Keratinocyte (primary cell): ENCODE data around the gene ZNF584. TPM values are rescaled to one million over a fixed set of nuclear protein-coding genes. Genes with fewer than 3 reads are reported as not detected.
A peak's percentile ranks its signal among the peaks of the same experiment; 100 is the strongest.

Source experiments
- DNase-seq: peaks from one replicate; pipeline ENCODE4 v3.0.0-alpha.2; 2011; ENCODE audit warnings: low read depth, missing footprints, low spot score
- FAIRE-seq: peaks from 2 replicates; lab custom pipeline; 2011; peaks lifted over from hg19 to GRCh38; lab: Jason Lieb, UNC
- H2AFZ ChIP-seq: 2 replicates; pipeline ENCODE4 v1.6.0; 2012; ENCODE audit warnings: low read length, control low read depth, inconsistent platforms; ENCODE audit not compliant: control insufficient read depth
- H3K27ac ChIP-seq: 2 replicates; pipeline ENCODE4 v1.5.1; 2011; ENCODE audit warnings: low read length; ENCODE audit not compliant: control insufficient read depth, insufficient read depth
- H3K27me3 ChIP-seq: 3 replicates; pipeline ENCODE4 v1.6.0; 2011; ENCODE audit warnings: low read length; ENCODE audit not compliant: control insufficient read depth, insufficient read depth; ENCODE audit errors: extremely low read depth
- H3K36me3 ChIP-seq, 2 experiments: 2 replicates in 1 of 2; 3 replicates in 1 of 2; pipeline ENCODE4 v1.5.1; 2011; ENCODE audit warnings: low read length in 2 of 2, mild to moderate bottlenecking in 1 of 2; ENCODE audit not compliant: control insufficient read depth in 2 of 2, insufficient read depth in 2 of 2; ENCODE audit errors: extremely low read depth in 1 of 2
- H3K4me1 ChIP-seq: 3 replicates; pipeline ENCODE4 v1.5.1; 2011; ENCODE audit warnings: low read length; ENCODE audit not compliant: control insufficient read depth, insufficient read depth; ENCODE audit errors: extremely low read depth
- H3K4me2 ChIP-seq: 3 replicates; pipeline ENCODE4 v1.6.0; 2011; ENCODE audit warnings: low read depth, low read length; ENCODE audit not compliant: control insufficient read depth, insufficient read depth; ENCODE audit errors: extremely low read depth
- H3K4me3 ChIP-seq, 3 experiments: fragments of 200-600 bp in 1 of 3; sonication (generic) in 1 of 3; 2 replicates in 2 of 3; 3 replicates in 1 of 3; pipeline ENCODE4 v1.5.1; 2011 to 2016; ENCODE audit warnings: low read length in 3 of 3, mild to moderate bottlenecking in 3 of 3, control low read depth in 2 of 3, inconsistent platforms in 1 of 3, low read depth in 1 of 3, mixed read lengths in 1 of 3, mixed run types in 1 of 3, moderate library complexity in 1 of 3; ENCODE audit not compliant: control insufficient read depth in 2 of 3, insufficient read depth in 2 of 3; ENCODE audit errors: extremely low read depth in 1 of 3
- H3K79me2 ChIP-seq: 2 replicates; pipeline ENCODE4 v1.6.0; 2012; ENCODE audit warnings: low read length; ENCODE audit not compliant: control insufficient read depth, insufficient read depth
- H3K9ac ChIP-seq: 3 replicates; pipeline ENCODE4 v1.6.0; 2011; ENCODE audit warnings: low read length; ENCODE audit not compliant: control insufficient read depth, insufficient read depth; ENCODE audit errors: extremely low read depth
- H3K9me1 ChIP-seq: 3 replicates; pipeline ENCODE4 v1.6.0; 2011; ENCODE audit warnings: low read length; ENCODE audit not compliant: control insufficient read depth, insufficient read depth; ENCODE audit errors: extremely low read depth
- H3K9me3 ChIP-seq: 2 replicates; pipeline ENCODE4 v1.5.1; 2012; ENCODE audit warnings: low read depth, low read length; ENCODE audit not compliant: control insufficient read depth
- H4K20me1 ChIP-seq: 3 replicates; pipeline ENCODE4 v1.6.0; 2011; ENCODE audit warnings: low read length; ENCODE audit not compliant: control insufficient read depth, insufficient read depth; ENCODE audit errors: extremely low read depth
- CTCF ChIP-seq, 3 experiments: IDR thresholded peaks in 1 of 3; conservative IDR thresholded peaks in 1 of 3; optimal IDR thresholded peaks in 1 of 3; 2 replicates in 2 of 3; 3 replicates in 1 of 3; pipeline versions ENCODE3 to v1.5.1; 2011; ENCODE audit warnings: low read length in 3 of 3, mild to moderate bottlenecking in 3 of 3, moderate library complexity in 2 of 3, control low read depth in 1 of 3, inconsistent platforms in 1 of 3; ENCODE audit not compliant: insufficient read depth in 2 of 3; ENCODE audit errors: extremely low read depth in 1 of 3
- EZH2 ChIP-seq: IDR thresholded peaks from one replicate; pipeline ENCODE4 v1.6.1; 2012; ENCODE audit warnings: inconsistent platforms, mild to moderate bottlenecking, low read length, moderate library complexity
- dilution Hi-C: fragments of 300-500 bp; cut with MboI; formaldehyde crosslinking; loops from one replicate; pipeline ENCODE4 v1.7.0; 2020; ENCODE audit warnings: low sequenced_read_pairs; ENCODE audit not compliant: extremely low pct_ligation_motif_present
- polyA plus RNA-seq, 5 experiments: library from polyadenylated mRNA; depleted of rRNA in 3 of 5; stranded (reverse) in 3 of 5; stranded (forward) in 1 of 5; unstranded in 1 of 5; fragments of >200 nt; gene quantifications; 1 replicate in 1 of 5; 2 replicates in 3 of 5; 3 replicates in 1 of 5; pipeline versions ENCODE4 v1.2.1 to v1.2.3, GENCODE V29; 2011 to 2012; ENCODE audit warnings: missing spikeins in 2 of 5, low read depth in 1 of 5, low replicate concordance in 1 of 5

Gene ZNF584
- polyA plus RNA-seq, 1 donor (not counting 4 experiments of a cell fraction or from before 2014, with no cell fraction given) = 12.2 TPM

- no peak for DNase-seq
Observed at GRCh38 chr19:58380037-58380661, 28.3 kb upstream of the ZNF584 start.

GRCh38 chr19:58380662-58381459, 27.6 kb upstream of the ZNF584 start, which contains the start of gene ZNF837:
Gene ZNF837, minus strand, starts transcription at chr19:58381030. Its CDS starts 11,698 bp downstream, at chr19:58369332.
- H3K36me3 ChIP-seq = no peaks in the 10 kb centered on the region
- no peaks in the 10 kb centered on the region for H3K27me3 ChIP-seq
- TF ChIP-seq CTCF (optimal IDR thresholded peaks at IDR 0.05 in 1 of 3, IDR thresholded peaks at IDR 0.05 in 1 of 3, conservative IDR thresholded peaks at IDR 0.05 in 1 of 3; ENCODE audit: extremely low read depth in 1 of 3, insufficient read depth in 2 of 3, low read length in 3 of 3) (no peak), EZH2 (no peak)
- H3K9ac ChIP-seq = peak within 1 kb of the TSS; percentile 91
- peak within 1 kb of the TSS; percentile 94 for H3K4me2 ChIP-seq
- dilution Hi-C loops = no loop called here
- peak within 1 kb of the TSS; percentile 93 for H3K27ac ChIP-seq
- DNase-seq (peak; percentile 99), FAIRE-seq (peak; percentile 90)
- peak within 1 kb of the TSS; percentile 95 for H2AFZ ChIP-seq
- H3K9me1 ChIP-seq = no peaks in the 10 kb centered on the region
- no peaks in the 10 kb centered on the region for H3K9me3 ChIP-seq
- peaks cover 20% of the 10 kb centered on the region for H3K4me1 ChIP-seq
- no peaks in the 10 kb centered on the region for H4K20me1 ChIP-seq
- H3K4me3 ChIP-seq = peak within 1 kb of the TSS; percentile 72 to 84 (median 79)
- H3K79me2 ChIP-seq = peaks cover 18% of the 10 kb centered on the region

More at GRCh38 chr19:58380037-58380661, 28.3 kb upstream of the ZNF584 start:
- no peaks in the 10 kb centered on the region for H3K9me3 ChIP-seq
- TF ChIP-seq CTCF (optimal IDR thresholded peaks at IDR 0.05 in 1 of 3, IDR thresholded peaks at IDR 0.05 in 1 of 3, conservative IDR thresholded peaks at IDR 0.05 in 1 of 3; ENCODE audit: extremely low read depth in 1 of 3, insufficient read depth in 2 of 3, low read length in 3 of 3) = no peak
- no peak for TF ChIP-seq EZH2
- peaks cover 13% of the 10 kb centered on the region for H3K79me2 ChIP-seq
- no peaks in the 10 kb centered on the region for H3K9me1 ChIP-seq
- peak overlapping the region; percentile 72 to 79 (median 73) for H3K4me3 ChIP-seq
- H2AFZ ChIP-seq = peak overlapping the region; percentile 95
- peak overlapping the region; percentile 94 for H3K4me2 ChIP-seq
- no peaks in the 10 kb centered on the region for H3K27me3 ChIP-seq
- dilution Hi-C loops = no loop called here
- peak overlapping the region; percentile 72 for H3K27ac ChIP-seq
- H3K4me1 ChIP-seq = peaks cover 13% of the 10 kb centered on the region
- H4K20me1 ChIP-seq = no peaks in the 10 kb centered on the region
- FAIRE-seq = no peak
- peak overlapping the region; percentile 75 for H3K9ac ChIP-seq
- H3K36me3 ChIP-seq = no peaks in the 10 kb centered on the region
